ENCODE results near the gene RAMACL. TPM values are rescaled to one million over a fixed set of nuclear protein-coding genes. Genes with fewer than 3 reads are reported as not detected.

Gene RAMACL
- total RNA-seq, 2 donors from 2014 or later: 0.99 to 10.9 TPM

GRCh38 chr6:166589786-166590574 lies 3.5 kb upstream of the RAMACL start:
- TF ChIP-seq CTCF (IDR thresholded peaks at IDR 0.05) (no peak), POLR2A (IDR thresholded peaks at IDR 0.05) (no peak)
- ATAC-seq (no peak), DNase-seq (no peak)
- WGBS, 2 donors: 69 to 74% methylated on average over 8 of the region's 8 CpGs
- intact Hi-C loops (cut with DNase I): no loop called here
- Histone ChIP-seq H3K4me3 (no peak overlapping the region), H3K36me3 (replicated peaks in 1 of 2; ENCODE audit: insufficient read depth in 1 of 2, low read depth in 2 of 2) (no peaks in the 10 kb centered on the region), H3K27me3 (no peaks in the 10 kb centered on the region), H3K4me1 (no peaks in the 10 kb centered on the region), H3K9me3 (no peaks in the 10 kb centered on the region), H3K27ac (no peak overlapping the region)

- 85 to 87% methylated on average over 4 of the region's 4 CpGs for WGBS, 2 donors
- Histone ChIP-seq H3K27me3 (no peaks in the 10 kb centered on the region), H3K4me1 (no peaks in the 10 kb centered on the region), H3K36me3 (replicated peaks in 1 of 2; ENCODE audit: insufficient read depth in 1 of 2, low read depth in 2 of 2) (no peaks in the 10 kb centered on the region), H3K27ac (no peak overlapping the region), H3K9me3 (no peaks in the 10 kb centered on the region), H3K4me3 (no peak overlapping the region)
- ATAC-seq (no peak), DNase-seq (no peak)
- intact Hi-C loops (cut with DNase I): no loop called here
- TF ChIP-seq POLR2A (IDR thresholded peaks at IDR 0.05) (no peak), CTCF (IDR thresholded peaks at IDR 0.05) (no peak)
These were observed 2.9 kb upstream of the RAMACL start for GRCh38 chr6:166589337-166589731.

- no peak for ATAC-seq
- no peak overlapping the region for H3K4me3 ChIP-seq
These were observed 2.3 kb upstream of the RAMACL start for GRCh38 chr6:166588691-166589336.

GRCh38 chr6:166587631-166588413 lies 1.3 kb upstream of the RAMACL start:
- H3K36me3 ChIP-seq (replicated peaks in 1 of 2; ENCODE audit: insufficient read depth in 1 of 2, low read depth in 2 of 2): no peaks in the 10 kb centered on the region
- H3K27ac ChIP-seq: no peak overlapping the region
- no peaks in the 10 kb centered on the region for H3K27me3 ChIP-seq
- 74 to 77% methylated on average over 10 of the region's 10 CpGs for WGBS, 2 donors
- no peaks in the 10 kb centered on the region for H3K4me1 ChIP-seq
- TF ChIP-seq POLR2A (IDR thresholded peaks at IDR 0.05) (no peak), CTCF (IDR thresholded peaks at IDR 0.05) (no peak)
- intact Hi-C loops (cut with DNase I): no loop called here
- DNase-seq (no peak), ATAC-seq (no peak)
- no peaks in the 10 kb centered on the region for H3K9me3 ChIP-seq
- H3K4me3 ChIP-seq: no peak overlapping the region

More at GRCh38 chr6:166588691-166589336, 2.3 kb upstream of the RAMACL start:
- H3K4me1 ChIP-seq: no peaks in the 10 kb centered on the region
- no peaks in the 10 kb centered on the region for H3K36me3 ChIP-seq (replicated peaks in 1 of 2; ENCODE audit: insufficient read depth in 1 of 2, low read depth in 2 of 2)
- no peaks in the 10 kb centered on the region for H3K9me3 ChIP-seq
- TF ChIP-seq CTCF (IDR thresholded peaks at IDR 0.05) (no peak), POLR2A (IDR thresholded peaks at IDR 0.05) (no peak)
- intact Hi-C loops (cut with DNase I): no loop called here
- WGBS, 2 donors: 69 to 86% methylated on average over 5 to 11 of the region's 11 CpGs
- no peak for DNase-seq
- H3K27me3 ChIP-seq: no peaks in the 10 kb centered on the region
- H3K27ac ChIP-seq: no peak overlapping the region
